GM18519 (cell line): Measurements from ENCODE around the gene PADI1.

Experiments
- ATAC-seq: cut with Tn5 transposase; IDR thresholded peaks from one replicate; pipeline ENCODE4 v1.9.1; 2021; ENCODE audit warnings: mild to moderate bottlenecking, moderate library complexity; ENCODE audit not compliant: unreplicated experiment, low FRiP score

The PADI1 gene

GRCh38 chr1:17213148-17213781 lies 8.3 kb downstream of the PADI1 start:
- ATAC-seq: no peak

DNA sequence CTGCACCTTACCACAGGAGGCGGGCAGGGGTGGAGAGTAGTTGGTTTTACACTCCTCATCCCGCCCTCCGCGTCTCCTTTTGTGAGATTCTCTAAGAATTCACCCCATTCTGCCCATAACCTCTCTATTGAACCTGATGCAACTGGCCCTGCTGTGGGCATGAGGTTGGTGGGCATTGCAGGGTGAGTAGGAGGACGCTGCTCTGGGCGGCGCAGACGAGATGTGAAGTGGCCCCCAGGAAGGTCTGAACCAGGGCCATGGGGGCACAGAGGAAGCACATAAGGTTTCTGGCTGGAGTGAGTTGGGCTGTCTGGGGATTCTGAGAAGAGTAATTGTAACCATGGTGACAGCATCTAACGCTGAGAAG lies 8.8 kb downstream of the PADI1 start:
- ATAC-seq: no peak

GRCh38 chr1:17214876-17215544 lies 10.1 kb downstream of the PADI1 start:
- ATAC-seq: no peak

- ATAC-seq: no peak
Measured at GRCh38 chr1:17215545-17215890, 10.6 kb downstream of the PADI1 start.

DNA sequence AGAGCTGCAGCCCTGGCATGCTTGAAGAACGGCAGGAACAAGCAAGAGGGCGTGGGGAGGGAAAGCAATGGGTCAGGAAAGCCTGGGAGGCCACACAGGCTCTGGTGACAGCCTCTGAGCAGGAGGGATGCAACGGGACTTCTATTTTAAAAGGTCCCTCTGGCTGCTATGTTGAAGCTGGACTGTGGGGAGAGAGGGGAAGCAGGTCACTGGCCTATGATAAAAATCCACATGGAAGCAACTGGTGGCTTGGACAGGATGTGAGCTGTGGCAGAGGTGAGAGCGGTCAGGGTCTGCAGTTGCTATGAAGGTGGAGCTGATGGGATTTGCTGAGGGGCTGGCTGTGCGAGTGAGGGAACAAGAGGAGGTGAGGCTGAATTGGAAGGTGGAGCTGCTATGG lies 11.2 kb downstream of the PADI1 start:
- ATAC-seq: no peak

DNA sequence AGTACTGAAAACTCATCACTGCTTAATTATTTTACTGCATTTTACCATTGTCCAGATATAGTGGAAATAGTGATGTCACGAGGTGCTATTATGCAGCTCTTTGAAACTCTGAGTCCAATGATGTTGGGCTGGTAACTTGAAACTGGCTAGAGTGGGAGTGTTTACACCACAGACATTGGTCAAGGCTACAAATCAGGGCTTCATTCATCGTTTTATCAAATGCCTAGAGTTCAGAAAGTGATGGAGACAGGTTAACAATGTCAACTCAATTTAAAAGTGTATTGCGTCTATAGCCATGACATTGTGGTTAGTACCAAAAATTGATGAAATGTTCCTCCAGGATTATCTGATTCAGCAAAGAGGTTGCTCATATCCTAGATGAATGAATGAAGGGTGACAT lies 12.7 kb downstream of the PADI1 start:
- ATAC-seq: no peak

- no peak for ATAC-seq
Measured at GRCh38 chr1:17218939-17219338, 14.0 kb downstream of the PADI1 start.

DNA sequence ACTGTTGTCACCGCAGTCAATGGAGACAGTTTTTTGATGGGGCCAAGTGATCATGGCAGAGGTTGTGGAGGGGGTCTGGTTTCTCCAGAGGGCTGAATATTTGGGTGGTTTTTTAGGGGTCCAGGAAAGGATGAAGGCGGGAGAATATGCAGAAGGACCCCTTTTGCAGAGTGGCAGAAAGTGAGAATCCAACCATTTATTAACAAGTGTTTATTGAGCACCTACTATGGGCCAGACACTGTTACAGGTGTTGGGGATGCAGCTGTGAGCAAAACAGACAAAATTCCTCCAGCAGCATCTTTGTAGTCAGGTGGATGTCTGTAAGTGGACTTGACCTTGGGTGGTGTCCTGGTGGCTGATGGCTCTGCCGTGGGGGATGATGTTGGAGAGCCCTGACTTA lies 15.4 kb downstream of the PADI1 start:
- ATAC-seq: no peak

- ATAC-seq: no peak
Measured at GRCh38 chr1:17222557-17222956, 17.6 kb downstream of the PADI1 start.

DNA sequence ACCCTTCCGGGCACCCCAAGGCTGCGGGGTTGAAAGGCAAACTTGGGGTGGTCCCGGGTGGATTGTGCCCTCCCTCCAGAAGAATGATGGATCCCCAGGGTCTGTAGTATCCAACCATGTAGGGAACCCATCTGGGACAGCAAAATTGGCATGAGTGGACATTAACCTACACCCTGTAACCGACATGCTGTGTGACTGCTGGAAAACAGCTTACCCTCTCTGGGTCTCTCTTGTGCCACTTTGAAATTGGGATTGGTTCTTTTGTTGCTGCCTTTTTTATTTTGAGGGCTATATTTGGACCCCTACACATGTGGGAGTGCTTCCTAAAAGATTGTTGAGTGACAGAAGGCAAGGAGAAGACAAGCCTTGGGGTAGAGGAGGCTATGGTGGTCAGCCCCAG lies 19.5 kb downstream of the PADI1 start:
- no peak for ATAC-seq

GRCh38 chr1:17225140-17225539 lies 20.2 kb downstream of the PADI1 start:
- ATAC-seq: no peak

- ATAC-seq: no peak
Measured at GRCh38 chr1:17227358-17227915, 22.5 kb downstream of the PADI1 start.

GRCh38 chr1:17228619-17229018 lies 23.7 kb downstream of the PADI1 start:
- no peak for ATAC-seq

DNA sequence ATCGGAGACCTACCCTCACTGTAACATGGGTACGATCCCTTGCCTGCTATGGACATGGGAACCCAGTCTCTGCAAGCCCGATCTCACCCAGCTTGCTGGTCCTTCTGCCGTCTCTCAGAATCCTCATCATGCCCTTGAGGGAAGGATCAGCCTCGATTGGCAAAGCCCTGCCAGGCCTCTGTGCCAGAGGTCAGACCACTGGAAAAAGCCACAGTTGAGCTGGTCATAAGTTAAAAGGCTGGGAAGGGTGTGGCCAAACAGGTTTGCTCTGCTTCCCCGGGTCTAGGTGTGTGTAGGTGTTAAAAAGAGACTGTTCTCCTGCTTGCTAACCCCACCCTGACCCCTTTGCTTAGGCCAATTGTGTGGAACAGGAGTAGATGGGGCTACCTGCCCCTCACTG lies 24.5 kb downstream of the PADI1 start:
- ATAC-seq: no peak

- no peak for ATAC-seq
Measured at GRCh38 chr1:17230106-17230505, 25.2 kb downstream of the PADI1 start.

GRCh38 chr1:17230671-17231310 lies 25.9 kb downstream of the PADI1 start:
- ATAC-seq: no peak

GRCh38 chr1:17232759-17233661 lies 28.1 kb downstream of the PADI1 start:
- no peak for ATAC-seq

DNA sequence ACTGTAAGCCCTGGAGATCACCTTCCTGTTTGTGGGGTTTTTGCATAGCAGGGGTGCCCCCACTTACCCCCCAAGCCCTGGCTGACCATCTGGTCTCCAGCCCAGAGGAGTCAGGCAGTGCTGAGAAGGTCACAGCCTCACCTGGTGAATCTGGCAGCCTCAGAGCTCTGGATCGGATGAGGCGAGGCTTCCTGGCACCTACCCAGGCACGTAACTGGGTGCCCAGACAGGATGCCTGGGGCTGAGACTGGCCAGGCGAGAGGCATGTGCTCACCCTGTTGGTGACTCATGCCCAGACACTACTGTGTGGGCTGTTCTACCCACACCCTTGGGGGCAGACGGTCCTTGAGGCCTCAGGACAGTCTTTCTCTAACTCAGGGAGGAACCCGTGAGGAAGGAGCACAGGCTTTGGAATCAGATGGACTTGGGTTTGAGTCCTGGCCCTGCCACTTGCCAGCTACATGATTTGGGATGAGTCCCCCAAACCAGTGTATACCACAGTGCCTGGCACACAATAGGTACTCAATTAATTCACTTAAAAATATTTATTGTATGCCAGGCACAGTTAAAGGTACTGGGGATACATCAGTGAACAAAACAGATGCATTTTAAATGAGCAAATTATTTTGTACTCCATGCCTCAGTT lies 28.9 kb downstream of the PADI1 start:
- no peak for ATAC-seq

GRCh38 chr1:17234405-17234804 lies 29.5 kb downstream of the PADI1 start:
- no peak for ATAC-seq

- ATAC-seq: no peak
Measured at GRCh38 chr1:17235135-17235885, 30.4 kb downstream of the PADI1 start.
